ENCODE results near the gene DENND1B. TPM values are rescaled to one million over a fixed set of nuclear protein-coding genes. Genes with fewer than 3 reads are reported as not detected.

DENND1B gene
- total RNA-seq, 4 donors from 2014 or later = 10.1 to 14.4 (median 12.6) TPM

DNA sequence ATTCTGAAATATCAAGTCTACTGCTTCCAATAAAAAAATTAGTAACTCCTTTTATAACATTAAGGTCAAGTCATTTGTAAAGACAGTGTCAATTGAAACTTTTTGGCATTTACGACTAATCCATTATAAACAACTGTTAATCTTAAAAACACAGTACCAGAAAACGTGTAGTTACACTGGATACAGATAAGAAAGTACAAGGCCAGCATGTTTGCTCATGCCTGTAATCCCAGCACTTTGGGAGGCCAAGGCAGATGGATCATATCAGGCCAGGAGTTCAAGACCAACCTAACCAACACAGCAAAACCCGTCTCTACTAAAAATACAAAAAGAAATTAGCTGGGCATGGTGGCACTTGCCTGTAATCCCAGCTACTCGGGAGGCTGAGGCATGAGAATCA, 29.4 kb downstream of the DENND1B start:
- H3K4me1 ChIP-seq = peaks cover 2% of the 10 kb centered on the region
- H3K9me3 ChIP-seq = no peaks in the 10 kb centered on the region
- H3K27me3 ChIP-seq = no peaks in the 10 kb centered on the region
- no peak overlapping the region for H3K27ac ChIP-seq
- H3K4me3 ChIP-seq = no peak overlapping the region
- no peak for DNase-seq (ENCODE audit: low spot score in 2 of 2)
- peaks cover 3% of the 10 kb centered on the region for H3K36me3 ChIP-seq
- TF ChIP-seq EP300 (IDR thresholded peaks at IDR 0.05) (no peak), POLR2A (IDR thresholded peaks at IDR 0.05) (no peak), POLR2AphosphoS5 (IDR thresholded peaks at IDR 0.05) (no peak)
- TF ChIP-seq, protein P1, sequence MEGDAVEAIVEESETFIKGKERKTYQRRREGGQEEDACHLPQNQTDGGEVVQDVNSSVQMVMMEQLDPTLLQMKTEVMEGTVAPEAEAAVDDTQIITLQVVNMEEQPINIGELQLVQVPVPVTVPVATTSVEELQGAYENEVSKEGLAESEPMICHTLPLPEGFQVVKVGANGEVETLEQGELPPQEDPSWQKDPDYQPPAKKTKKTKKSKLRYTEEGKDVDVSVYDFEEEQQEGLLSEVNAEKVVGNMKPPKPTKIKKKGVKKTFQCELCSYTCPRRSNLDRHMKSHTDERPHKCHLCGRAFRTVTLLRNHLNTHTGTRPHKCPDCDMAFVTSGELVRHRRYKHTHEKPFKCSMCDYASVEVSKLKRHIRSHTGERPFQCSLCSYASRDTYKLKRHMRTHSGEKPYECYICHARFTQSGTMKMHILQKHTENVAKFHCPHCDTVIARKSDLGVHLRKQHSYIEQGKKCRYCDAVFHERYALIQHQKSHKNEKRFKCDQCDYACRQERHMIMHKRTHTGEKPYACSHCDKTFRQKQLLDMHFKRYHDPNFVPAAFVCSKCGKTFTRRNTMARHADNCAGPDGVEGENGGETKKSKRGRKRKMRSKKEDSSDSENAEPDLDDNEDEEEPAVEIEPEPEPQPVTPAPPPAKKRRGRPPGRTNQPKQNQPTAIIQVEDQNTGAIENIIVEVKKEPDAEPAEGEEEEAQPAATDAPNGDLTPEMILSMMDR (IDR thresholded peaks at IDR 0.05) = no peak
- 87% methylated on average over 4 of the region's 4 CpGs for WGBS

DNA sequence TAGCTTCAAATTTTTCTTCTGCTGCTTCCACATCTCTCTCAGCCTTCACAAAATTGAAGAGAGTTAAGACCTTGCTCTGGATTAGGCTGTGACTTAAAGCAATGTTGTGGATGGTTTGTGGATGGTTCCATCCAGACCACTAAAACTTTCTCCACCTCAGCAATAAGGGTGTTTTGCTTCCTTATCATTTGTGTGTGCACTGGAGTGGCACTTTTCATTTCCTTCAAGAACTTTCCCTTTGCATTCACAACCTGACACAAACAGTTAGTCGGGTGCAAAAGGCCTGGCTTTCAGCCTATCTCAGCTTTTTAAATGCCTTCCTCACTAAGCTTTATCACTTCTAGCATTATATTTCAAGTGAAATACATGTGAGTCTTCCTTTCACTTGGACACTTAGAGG, 30.3 kb downstream of the DENND1B start:
- Histone ChIP-seq H3K9me3 (no peaks in the 10 kb centered on the region), H3K27ac (no peak overlapping the region), H3K36me3 (peaks cover 3% of the 10 kb centered on the region), H3K4me3 (no peak overlapping the region), H3K4me1 (peaks cover 2% of the 10 kb centered on the region), H3K27me3 (no peaks in the 10 kb centered on the region)
- 83% methylated on average over 1 of the region's 1 CpG for WGBS
- no peak for DNase-seq (ENCODE audit: low spot score in 2 of 2)
- TF ChIP-seq POLR2AphosphoS5 (IDR thresholded peaks at IDR 0.05) = no peak
- TF ChIP-seq EP300 (IDR thresholded peaks at IDR 0.05) = no peak
- no peak for TF ChIP-seq POLR2A (IDR thresholded peaks at IDR 0.05)
- TF ChIP-seq, protein P1 (IDR thresholded peaks at IDR 0.05) = no peak

DNA sequence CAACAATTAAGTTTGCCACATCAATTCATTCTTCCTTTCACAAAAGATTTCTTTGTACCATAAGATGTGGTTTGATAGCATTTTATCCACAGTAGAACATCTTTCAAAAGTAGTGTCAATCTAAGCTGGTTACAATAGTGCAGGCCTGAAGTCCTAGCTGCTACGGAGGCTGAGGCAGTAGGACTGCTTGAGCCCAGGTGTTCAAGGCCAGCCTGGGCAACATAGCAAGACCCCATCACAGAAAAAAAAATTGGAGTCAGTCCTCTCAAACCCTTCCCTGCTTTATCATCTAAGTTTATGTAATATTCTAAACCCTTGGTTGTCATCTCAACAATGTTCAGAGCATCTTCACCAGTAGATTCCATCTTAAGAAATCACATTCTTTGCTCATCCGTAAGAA, 31.7 kb downstream of the DENND1B start:
- 89% methylated on average over 2 of the region's 2 CpGs for WGBS
- Histone ChIP-seq H3K4me1 (peaks cover 2% of the 10 kb centered on the region), H3K27me3 (no peaks in the 10 kb centered on the region)

DNA sequence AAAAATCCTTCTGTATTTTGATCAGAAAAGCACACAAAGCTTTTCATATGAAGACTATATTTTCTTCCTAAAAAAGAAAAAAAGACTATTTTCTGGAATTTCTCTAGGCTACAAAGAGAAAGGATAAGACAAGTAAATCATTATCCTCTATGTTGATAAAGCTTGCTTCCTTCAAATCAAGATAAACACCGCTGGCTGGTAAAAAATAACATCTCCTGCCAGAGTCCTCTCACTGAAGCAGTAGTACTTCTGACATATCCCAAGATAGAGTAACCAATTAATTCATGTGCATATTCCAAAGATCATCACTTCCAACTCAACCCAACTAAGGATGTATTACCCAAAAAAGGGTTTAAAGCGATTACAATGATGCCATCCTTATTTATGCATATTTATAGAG, 34.3 kb downstream of the DENND1B start:
- WGBS = 91% methylated on average over 2 of the region's 2 CpGs
- H3K4me3 ChIP-seq = no peak overlapping the region
- H3K36me3 ChIP-seq = no peaks in the 10 kb centered on the region
- no peak overlapping the region for H3K27ac ChIP-seq
- H3K4me1 ChIP-seq = peaks cover 2% of the 10 kb centered on the region
- H3K27me3 ChIP-seq = no peaks in the 10 kb centered on the region
- DNase-seq (ENCODE audit: low spot score in 2 of 2) = no peak
- TF ChIP-seq POLR2AphosphoS5 (IDR thresholded peaks at IDR 0.05) (no peak), POLR2A (IDR thresholded peaks at IDR 0.05) (no peak), EP300 (IDR thresholded peaks at IDR 0.05) (no peak)
- TF ChIP-seq, protein P1 (IDR thresholded peaks at IDR 0.05) = no peak
- H3K9me3 ChIP-seq = no peaks in the 10 kb centered on the region

More for the DNA sequence above, 31.7 kb downstream of the DENND1B start:
- Histone ChIP-seq H3K4me3 (no peak overlapping the region), H3K9me3 (no peaks in the 10 kb centered on the region), H3K36me3 (peaks cover 3% of the 10 kb centered on the region), H3K27ac (no peak overlapping the region)
- no peak for TF ChIP-seq POLR2AphosphoS5 (IDR thresholded peaks at IDR 0.05)
- no peak for TF ChIP-seq POLR2A (IDR thresholded peaks at IDR 0.05)
- TF ChIP-seq, protein P1 (IDR thresholded peaks at IDR 0.05) = no peak
- TF ChIP-seq EP300 (IDR thresholded peaks at IDR 0.05) = no peak
- no peak for DNase-seq (ENCODE audit: low spot score in 2 of 2)

DNA sequence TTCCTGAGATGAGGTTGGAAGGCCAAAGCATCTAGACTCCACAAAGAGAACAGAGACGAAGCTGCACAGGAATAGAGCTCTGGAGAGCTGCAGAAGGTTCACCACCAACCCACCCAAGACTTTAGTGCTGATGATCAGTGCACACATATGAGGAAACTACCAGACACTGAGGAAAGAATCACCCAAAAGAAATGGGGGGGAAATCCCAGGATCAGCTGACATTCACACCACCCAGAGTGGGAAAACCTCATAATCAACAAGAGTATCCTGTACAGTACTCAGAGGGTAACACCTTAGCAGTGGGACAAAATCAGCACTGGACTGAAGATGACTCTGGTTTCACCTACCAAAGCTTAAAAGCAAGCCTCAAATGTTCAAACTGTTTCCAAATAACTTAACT, 36.4 kb downstream of the DENND1B start:
- H3K9me3 ChIP-seq = no peaks in the 10 kb centered on the region
- 13% methylated on average over 1 of the region's 1 CpG for WGBS
- H3K27ac ChIP-seq = no peak overlapping the region
- H3K4me1 ChIP-seq = peaks cover 2% of the 10 kb centered on the region
- H3K27me3 ChIP-seq = no peaks in the 10 kb centered on the region
- TF ChIP-seq EP300 (IDR thresholded peaks at IDR 0.05) (no peak), POLR2AphosphoS5 (IDR thresholded peaks at IDR 0.05) (no peak), POLR2A (IDR thresholded peaks at IDR 0.05) (no peak)
- TF ChIP-seq, protein P1 (IDR thresholded peaks at IDR 0.05) = no peak
- H3K36me3 ChIP-seq = no peaks in the 10 kb centered on the region
- no peak for DNase-seq (ENCODE audit: low spot score in 2 of 2)
- H3K4me3 ChIP-seq = no peak overlapping the region
